Cardiac fibroblast (primary cell): ENCODE results near the gene NEDD8.
A peak's percentile ranks its signal among the peaks of the same experiment; 100 is the strongest.

Experiments used
- DNase-seq, 2 donors: peaks; one replicate each; pipeline versions ENCODE4 v3.0.0 to v3.0.0-alpha.2; 2010; ENCODE audit warnings: low read depth in 2 of 2
- H3K4me3 ChIP-seq, 2 donors: replicated peaks in 1 of 2; 1 replicate in 1 of 2; 2 replicates in 1 of 2; pipeline ENCODE4 v1.5.1; 2011; ENCODE audit warnings: low read depth in 2 of 2, low read length in 2 of 2, mild to moderate bottlenecking in 2 of 2, moderate library complexity in 1 of 2
- TF ChIP-seq, protein P1 (sequence below): IDR thresholded peaks from one replicate; pipeline ENCODE4 v1.5.1; 2011; ENCODE audit warnings: low read depth, mild to moderate bottlenecking, low read length, inconsistent platforms

NEDD8 gene

DNA sequence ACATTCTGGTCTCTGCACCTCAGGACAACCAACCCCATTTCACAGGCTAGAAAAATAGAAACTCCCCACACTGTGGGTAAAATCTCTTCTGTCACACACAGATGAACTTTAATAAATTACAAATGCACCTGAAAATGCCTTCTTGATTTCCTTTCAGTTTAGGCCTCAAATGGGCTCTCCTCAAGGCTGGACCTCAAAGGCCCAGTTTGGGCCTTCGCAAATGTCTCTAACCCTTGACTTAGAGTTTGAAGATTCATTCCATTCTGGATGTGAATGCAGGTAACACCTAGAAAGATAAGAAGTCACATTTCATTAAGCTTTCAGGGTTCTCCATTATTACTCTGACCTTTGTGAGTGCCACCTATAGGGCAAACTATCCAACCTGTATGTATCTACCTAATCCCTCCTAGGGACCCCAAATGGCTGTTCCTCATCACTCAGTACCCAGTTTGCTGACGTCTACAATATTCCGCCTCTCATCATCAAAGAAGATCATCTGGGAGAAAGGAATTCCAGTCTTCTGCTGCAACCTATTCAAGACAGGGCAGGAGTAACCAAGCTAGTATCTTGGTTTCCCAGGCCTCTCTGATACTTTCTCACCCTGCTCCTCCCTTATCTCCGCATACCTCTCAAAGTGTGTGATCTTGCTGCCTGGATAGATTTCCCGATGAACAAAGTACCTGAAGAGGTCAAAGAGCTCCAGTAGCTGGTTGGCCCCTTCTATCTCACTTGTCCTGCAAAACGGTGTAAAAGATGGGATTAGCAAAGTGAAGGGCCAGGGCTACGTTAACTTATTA is 18.1 kb downstream of the NEDD8 start:
- H3K4me3 ChIP-seq = peak overlapping the region in 1 of 2 donors; percentile 81
- TF ChIP-seq, protein P1, sequence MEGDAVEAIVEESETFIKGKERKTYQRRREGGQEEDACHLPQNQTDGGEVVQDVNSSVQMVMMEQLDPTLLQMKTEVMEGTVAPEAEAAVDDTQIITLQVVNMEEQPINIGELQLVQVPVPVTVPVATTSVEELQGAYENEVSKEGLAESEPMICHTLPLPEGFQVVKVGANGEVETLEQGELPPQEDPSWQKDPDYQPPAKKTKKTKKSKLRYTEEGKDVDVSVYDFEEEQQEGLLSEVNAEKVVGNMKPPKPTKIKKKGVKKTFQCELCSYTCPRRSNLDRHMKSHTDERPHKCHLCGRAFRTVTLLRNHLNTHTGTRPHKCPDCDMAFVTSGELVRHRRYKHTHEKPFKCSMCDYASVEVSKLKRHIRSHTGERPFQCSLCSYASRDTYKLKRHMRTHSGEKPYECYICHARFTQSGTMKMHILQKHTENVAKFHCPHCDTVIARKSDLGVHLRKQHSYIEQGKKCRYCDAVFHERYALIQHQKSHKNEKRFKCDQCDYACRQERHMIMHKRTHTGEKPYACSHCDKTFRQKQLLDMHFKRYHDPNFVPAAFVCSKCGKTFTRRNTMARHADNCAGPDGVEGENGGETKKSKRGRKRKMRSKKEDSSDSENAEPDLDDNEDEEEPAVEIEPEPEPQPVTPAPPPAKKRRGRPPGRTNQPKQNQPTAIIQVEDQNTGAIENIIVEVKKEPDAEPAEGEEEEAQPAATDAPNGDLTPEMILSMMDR = no peak
- DNase-seq = no peak

DNA sequence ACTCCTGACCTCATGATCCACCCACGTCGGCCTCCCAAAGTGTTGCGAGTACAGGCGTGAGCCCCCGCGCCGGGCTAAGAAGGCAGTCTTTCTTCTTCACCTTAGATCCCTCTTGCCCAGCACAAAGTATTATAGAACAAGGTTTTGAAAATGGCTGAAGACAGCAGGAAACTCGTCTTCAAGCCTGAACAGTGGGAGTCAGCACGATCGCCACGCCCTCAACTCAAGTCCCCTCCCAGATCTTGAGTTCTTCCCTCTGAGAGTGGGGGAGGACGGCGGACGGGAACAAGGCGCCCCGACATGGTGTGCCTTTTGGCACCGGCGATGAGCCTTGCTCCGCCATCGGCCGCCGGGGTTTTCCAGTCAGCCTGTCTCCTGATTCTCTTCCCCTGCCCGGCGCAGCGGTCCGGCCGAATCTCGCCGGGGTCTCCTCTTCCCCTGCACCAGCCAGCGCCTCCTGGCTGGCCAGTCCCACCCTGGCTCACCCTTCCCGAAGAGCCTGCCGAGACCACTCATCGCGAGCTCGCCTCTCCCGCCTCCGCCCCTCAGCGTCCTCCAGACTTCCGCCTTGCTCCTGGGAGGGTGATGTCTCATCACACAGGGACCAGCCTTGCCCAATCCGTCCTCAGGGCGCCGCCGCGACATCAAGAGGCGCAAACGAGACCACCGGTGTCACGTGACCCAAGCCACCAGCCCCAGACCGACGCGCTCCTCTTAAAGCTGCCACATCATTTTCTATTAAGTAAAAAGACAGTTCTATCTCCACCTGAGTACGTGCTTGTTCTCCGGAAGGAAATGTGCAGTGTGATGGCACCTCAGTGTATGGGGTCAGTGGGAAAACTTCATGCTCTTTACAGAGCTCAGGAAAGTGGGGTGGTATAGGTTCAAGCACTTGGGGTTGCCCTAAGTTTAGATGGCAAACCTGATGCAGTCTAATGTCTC is 19.0 kb downstream of the NEDD8 start, which contains the start of gene CHMP4A:
TSS of gene CHMP4A (minus strand) at position 565 of the 942 bp plus-strand sequence. CDS start at position 516, 49 bp downstream.
- TF ChIP-seq, protein P1 = peak; percentile 22
- peak within 1 kb of the TSS; percentile 79 to 81 for H3K4me3 ChIP-seq
- peak; percentile 99 for DNase-seq

DNA sequence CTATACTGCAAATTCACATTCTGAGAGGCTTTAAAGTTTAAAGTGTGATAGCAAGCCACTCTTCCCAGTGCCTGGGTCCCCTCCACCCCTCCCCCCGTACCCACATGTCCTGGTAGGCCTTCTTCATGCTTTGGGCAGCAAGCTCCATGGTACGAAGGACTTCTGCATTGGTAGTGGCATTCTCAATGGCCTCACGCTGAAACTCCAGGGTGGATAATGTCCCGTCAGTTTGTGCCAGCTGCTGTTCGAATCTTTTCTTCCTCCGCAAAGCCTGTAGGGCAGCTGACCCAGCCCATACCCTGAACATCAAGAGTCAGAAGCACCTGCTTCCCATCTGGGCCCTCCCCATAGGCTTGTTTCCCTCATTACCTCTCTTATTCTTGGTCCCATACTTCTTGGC is 20.9 kb downstream of the NEDD8 start:
- no peak overlapping the region for H3K4me3 ChIP-seq
- TF ChIP-seq, protein P1 = no peak
- no peak for DNase-seq

DNA sequence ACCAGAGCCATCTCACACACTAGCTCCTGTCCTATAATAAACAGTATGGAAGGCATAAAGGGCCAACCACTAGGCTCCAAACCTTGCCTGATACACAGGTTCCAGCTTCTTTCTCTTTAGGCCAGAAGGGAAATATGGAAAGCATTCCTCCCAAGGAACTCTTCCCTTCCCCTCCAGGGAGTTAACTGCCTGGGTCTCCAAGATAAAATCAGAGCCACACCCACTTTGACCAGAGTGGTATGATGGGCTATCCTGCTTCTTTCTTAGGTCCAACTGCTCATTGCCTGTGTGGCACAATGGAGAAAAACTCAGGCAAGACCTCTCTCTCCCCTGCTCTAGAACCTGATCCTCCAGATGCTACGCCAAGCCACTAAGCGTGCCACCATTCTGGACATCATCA is 24.5 kb downstream of the NEDD8 start:
- DNase-seq = no peak
- TF ChIP-seq, protein P1 = no peak
- no peak overlapping the region for H3K4me3 ChIP-seq

DNA sequence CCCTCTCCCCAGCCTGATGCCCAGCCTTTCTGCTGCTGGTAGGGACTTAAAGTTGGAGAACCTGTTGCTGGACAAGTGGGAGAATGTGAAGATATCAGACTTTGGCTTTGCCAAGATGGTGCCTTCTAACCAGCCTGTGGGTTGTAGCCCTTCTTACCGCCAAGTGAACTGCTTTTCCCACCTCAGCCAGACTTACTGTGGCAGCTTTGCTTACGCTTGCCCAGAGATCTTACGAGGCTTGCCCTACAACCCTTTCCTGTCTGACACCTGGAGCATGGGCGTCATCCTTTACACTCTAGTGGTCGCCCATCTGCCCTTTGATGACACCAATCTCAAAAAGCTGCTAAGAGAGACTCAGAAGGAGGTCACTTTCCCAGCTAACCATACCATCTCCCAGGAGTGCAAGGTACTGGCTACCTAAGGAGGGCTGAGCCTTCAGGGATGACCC is 25.0 kb downstream of the NEDD8 start:
- DNase-seq = no peak
- no peak overlapping the region for H3K4me3 ChIP-seq
- TF ChIP-seq, protein P1 = no peak

DNA sequence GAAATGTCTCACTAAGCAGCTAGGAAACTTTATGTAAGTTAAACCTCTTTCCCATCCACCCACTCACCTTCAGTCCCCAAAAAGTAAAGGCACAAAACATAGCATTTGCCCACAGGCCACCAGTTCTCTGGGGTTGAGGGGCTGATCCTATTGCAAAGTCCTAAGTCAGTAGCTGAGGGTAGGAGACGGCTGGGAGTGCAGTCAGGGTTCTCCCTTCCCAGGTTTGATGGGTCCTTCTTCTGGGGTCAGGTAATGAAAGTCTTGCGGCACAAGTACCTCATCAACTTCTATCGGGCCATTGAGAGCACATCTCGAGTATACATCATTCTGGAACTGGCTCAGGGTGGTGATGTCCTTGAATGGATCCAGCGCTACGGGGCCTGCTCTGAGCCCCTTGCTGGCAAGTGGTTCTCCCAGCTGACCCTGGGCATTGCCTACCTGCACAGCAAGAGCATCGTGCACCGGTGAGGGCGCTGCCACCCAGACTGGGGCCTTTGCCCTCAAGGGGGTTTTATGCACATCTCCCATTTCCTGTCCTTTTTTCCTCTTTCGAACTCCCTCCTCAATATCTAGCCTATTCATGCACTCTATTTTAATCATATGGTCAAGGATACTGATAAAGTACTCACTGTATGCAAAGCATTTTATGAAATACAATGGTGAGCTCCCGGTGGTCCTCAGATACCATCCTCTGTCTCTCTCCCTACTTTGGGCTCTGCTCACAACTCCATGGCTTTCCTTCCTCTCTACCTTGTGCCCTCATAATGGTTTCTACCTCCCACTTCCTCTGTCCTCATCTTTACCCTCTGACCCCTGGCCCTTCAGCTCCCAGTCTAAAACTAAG is 25.7 kb downstream of the NEDD8 start:
- H3K4me3 ChIP-seq = no peak overlapping the region
- no peak for DNase-seq
- TF ChIP-seq, protein P1 = no peak
